ENCODE results near the gene NDUFS5.
"Not testable (repeated sequence)": the region's sequence is repeated elsewhere in the genome, so short reads cannot be mapped to it uniquely, and the experiment has no call there.

NDUFS5 gene

GRCh38 chr1:39047374-39048229 is 21.5 kb downstream of the NDUFS5 start:
- Histone ChIP-seq H3K4me1 (peaks cover 70 to 91% (median 87%) of the 10 kb centered on the region in 10 experiments), H3K27me3 (no peaks in the 10 kb centered on the region), H3K9ac (peak overlapping the region in 10 of 11 experiments; percentile 29 to 82 (median 74); a peak in 19 of 22 replicates), H3K36me3 (peaks cover 0 to 18% (median 6%) of the 10 kb centered on the region in 11 experiments; a peak in 8 of 22 replicates), H3K4me2 (peak overlapping the region; percentile 58 to 92 (median 84)), H3K4me3 (peak overlapping the region in 5 of 10 experiments; percentile 7 to 30 (median 27); a peak in 5 of 20 replicates), H3K27ac (peak overlapping the region in 10 of 11 experiments; percentile 59 to 96 (median 88); a peak in 21 of 22 replicates), H3K9me3 (replicated peaks in 1 of 11) (no peaks in the 10 kb centered on the region), H4K20me1 (peaks cover 0 to 13% (median 0%) of the 10 kb centered on the region in 11 experiments; a peak in 4 of 22 replicates)
- peak in 5 of 11 experiments; percentile 9 to 82 (median 31); a peak in 4 of 22 replicates for TF ChIP-seq Cebpa-rat (IDR thresholded peaks at IDR 0.05)

- Histone ChIP-seq H3K4me1 (peaks cover 68 to 90% (median 83%) of the 10 kb centered on the region in 10 experiments), H3K4me3 (no peak overlapping the region), H3K4me2 (peak overlapping the region; percentile 58 to 92 (median 84)), H3K9me3 (replicated peaks in 1 of 11) (no peaks in the 10 kb centered on the region), H3K9ac (peak overlapping the region in 9 of 11 experiments; percentile 63 to 82 (median 74); a peak in 17 of 22 replicates), H3K27me3 (no peaks in the 10 kb centered on the region), H3K36me3 (peaks cover 0 to 17% (median 6%) of the 10 kb centered on the region in 11 experiments; a peak in 8 of 22 replicates), H4K20me1 (peaks cover 0 to under 1% (median 0%) of the 10 kb centered on the region in 11 experiments; a peak in 2 of 22 replicates), H3K27ac (peak overlapping the region in 10 of 11 experiments; percentile 59 to 96 (median 88); a peak in 20 of 22 replicates)
- peak in 6 of 11 experiments; percentile 20 to 97 (median 74); a peak in 8 of 22 replicates for TF ChIP-seq Cebpa-rat (IDR thresholded peaks at IDR 0.05)
Observed at GRCh38 chr1:39048745-39049370, 22.7 kb downstream of the NDUFS5 start.

GRCh38 chr1:39050001-39050400 is 23.9 kb downstream of the NDUFS5 start:
- H3K27me3 ChIP-seq: no peaks in the 10 kb centered on the region
- peaks cover 56 to 78% (median 74%) of the 10 kb centered on the region in 10 experiments for H3K4me1 ChIP-seq
- H3K9ac ChIP-seq: peak overlapping the region in 5 of 11 experiments; percentile 27 to 82 (median 75); a peak in 9 of 22 replicates
- H3K27ac ChIP-seq: peak overlapping the region in 8 of 11 experiments; percentile 84 to 96 (median 88); a peak in 16 of 22 replicates
- H3K4me3 ChIP-seq: no peak overlapping the region
- H3K36me3 ChIP-seq: peaks cover 0 to 9% (median 3%) of the 10 kb centered on the region in 11 experiments; a peak in 8 of 22 replicates
- TF ChIP-seq Cebpa-rat (IDR thresholded peaks at IDR 0.05): no peak
- no peaks in the 10 kb centered on the region for H4K20me1 ChIP-seq
- no peaks in the 10 kb centered on the region for H3K9me3 ChIP-seq (replicated peaks in 1 of 11)
- H3K4me2 ChIP-seq: peak overlapping the region in 9 of 11 experiments; percentile 72 to 92 (median 87); a peak in 17 of 22 replicates

DNA sequence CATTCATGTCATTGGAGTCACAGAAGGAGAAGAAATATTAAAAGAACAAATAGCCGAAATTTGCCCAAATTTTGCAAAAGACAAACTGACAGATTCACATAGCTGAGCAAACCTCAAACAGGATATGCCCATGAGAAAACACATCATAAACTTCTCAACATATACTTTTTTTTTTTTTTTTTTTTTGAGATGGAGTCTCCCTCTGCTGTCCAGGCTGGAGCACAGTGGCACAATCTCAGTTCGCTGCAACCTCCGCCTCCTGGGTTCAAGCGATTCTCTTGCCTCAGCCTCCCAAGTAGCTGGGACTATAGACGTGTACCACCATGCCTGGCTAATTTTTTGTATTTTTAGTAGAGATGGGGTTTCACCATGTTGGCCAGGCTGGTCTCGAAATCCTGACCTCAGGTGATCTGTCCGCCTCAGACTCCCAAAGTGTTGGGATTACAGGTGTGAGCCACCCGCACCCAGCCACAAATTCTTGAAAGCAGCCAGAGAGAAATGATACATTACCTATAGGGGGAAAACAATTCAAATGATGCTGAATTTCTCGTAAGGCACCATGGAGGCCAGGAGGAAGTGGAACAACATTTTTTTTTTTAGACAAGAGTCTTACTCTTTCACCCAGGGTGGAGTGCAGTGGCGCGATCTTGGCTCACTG is 25.2 kb downstream of the NDUFS5 start:
- peak overlapping the region in 8 of 11 experiments; percentile 5 to 96 (median 86); a peak in 13 of 22 replicates for H3K27ac ChIP-seq
- H3K9ac ChIP-seq: peak overlapping the region in 1 of 11 experiments; percentile 25; a peak in 1 of 22 replicates
- peak overlapping the region; percentile 18 to 90 (median 62); a peak in 21 of 22 replicates for H3K4me2 ChIP-seq
- not testable (repeated sequence) for H3K4me3 ChIP-seq; H3K27me3 ChIP-seq; H3K36me3 ChIP-seq; H3K9me3 ChIP-seq (replicated peaks in 1 of 11); H4K20me1 ChIP-seq
- H3K4me1 ChIP-seq: peaks cover 48 to 69% (median 65%) of the 10 kb centered on the region in 10 experiments

DNA sequence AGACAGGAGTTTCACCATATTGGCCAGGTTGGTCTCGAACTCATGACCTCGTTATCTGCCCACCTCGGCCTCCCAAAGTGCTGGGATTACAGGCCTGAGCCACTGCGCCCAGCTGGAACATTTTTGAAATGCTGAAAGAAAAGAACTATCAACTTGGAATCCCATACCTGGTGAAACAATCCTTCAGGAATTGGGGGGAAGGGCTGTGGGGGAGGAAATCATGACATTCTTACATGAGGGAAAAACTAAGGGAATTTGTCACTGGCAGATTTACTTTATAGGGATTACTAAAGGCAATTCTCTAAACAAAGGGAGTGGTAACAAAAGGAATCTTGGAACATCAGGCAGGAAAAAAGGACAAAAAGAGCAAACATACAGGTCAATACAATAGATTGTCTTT is 25.8 kb downstream of the NDUFS5 start:
- Histone ChIP-seq H3K9me3 (replicated peaks in 1 of 11) (no peaks in the 10 kb centered on the region), H3K4me1 (peaks cover 41 to 63% (median 59%) of the 10 kb centered on the region in 10 experiments), H4K20me1 (no peaks in the 10 kb centered on the region), H3K27ac (peak overlapping the region in 6 of 11 experiments; percentile 20 to 96 (median 52); a peak in 10 of 22 replicates), H3K9ac (peak overlapping the region in 1 of 11 experiments; percentile 25; a peak in 1 of 22 replicates), H3K27me3 (no peaks in the 10 kb centered on the region), H3K4me3 (no peak overlapping the region), H3K36me3 (peaks cover 0 to 6% (median 0%) of the 10 kb centered on the region in 11 experiments; a peak in 5 of 22 replicates), H3K4me2 (peak overlapping the region; percentile 18 to 90 (median 62); a peak in 19 of 22 replicates)
- TF ChIP-seq Cebpa-rat (IDR thresholded peaks at IDR 0.05): no peak

DNA sequence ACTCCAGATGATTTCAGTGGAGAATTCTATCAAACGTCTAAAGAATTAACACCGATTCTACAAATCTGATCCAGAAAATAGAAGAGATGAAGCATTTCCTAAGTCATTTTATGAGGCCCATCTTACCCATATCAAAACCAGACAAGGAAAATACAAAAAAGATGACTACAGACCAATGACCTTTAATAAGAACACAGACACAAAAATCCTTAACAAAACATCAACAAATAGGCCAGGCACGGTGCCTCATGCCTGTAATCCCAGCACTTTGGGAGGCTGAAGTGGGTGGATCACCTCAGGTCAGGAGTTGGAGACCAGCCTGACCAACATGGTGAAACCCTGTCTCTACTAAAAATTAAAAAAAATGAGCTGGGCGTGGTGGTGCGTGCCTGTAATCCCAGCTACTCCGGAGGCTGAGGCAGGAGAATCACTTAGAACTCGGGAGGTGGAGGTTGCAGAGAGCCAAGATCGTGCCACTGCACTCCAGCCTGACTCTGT is 29.1 kb downstream of the NDUFS5 start:
- not testable (repeated sequence) for H3K27me3 ChIP-seq; H4K20me1 ChIP-seq; H3K9me3 ChIP-seq (replicated peaks in 1 of 11); H3K4me2 ChIP-seq; H3K36me3 ChIP-seq; H3K9ac ChIP-seq; H3K27ac ChIP-seq; H3K4me3 ChIP-seq
- H3K4me1 ChIP-seq: peaks cover 13 to 30% (median 26%) of the 10 kb centered on the region in 10 experiments

DNA sequence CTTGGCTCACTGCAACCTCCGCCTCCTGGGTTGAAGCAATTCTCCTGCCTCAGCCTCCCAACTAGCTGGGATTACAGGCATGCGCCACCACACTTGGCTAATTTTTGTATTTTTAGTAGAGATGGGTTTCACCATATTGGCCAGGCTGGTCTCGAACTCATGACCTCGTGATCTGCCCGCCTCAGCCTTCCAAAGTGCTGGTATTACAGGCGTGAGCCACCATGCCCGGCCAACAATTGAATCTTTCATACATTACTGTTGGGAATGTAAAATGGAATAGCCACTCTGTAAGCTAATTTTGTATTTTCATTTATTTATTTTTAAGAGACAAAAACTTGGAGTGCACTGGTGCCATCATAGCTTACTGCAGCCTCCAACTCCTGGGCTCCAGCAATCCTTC is 35.4 kb downstream of the NDUFS5 start:
- not testable (repeated sequence) for H3K9ac ChIP-seq, H4K20me1 ChIP-seq, H3K27me3 ChIP-seq

GRCh38 chr1:39061951-39062350 is 35.8 kb downstream of the NDUFS5 start:
- no peak overlapping the region for H3K4me3 ChIP-seq
- H4K20me1 ChIP-seq: no peaks in the 10 kb centered on the region
- H3K9me3 ChIP-seq (replicated peaks in 1 of 11): peaks cover 0 to 5% (median 0%) of the 10 kb centered on the region in 11 experiments; a peak in 1 of 22 replicates
- H3K9ac ChIP-seq: no peak overlapping the region
- no peak overlapping the region for H3K27ac ChIP-seq
- H3K4me1 ChIP-seq: peaks cover 12 to 27% (median 20%) of the 10 kb centered on the region in 10 experiments
- H3K27me3 ChIP-seq: no peaks in the 10 kb centered on the region
- TF ChIP-seq Cebpa-rat (IDR thresholded peaks at IDR 0.05): no peak
- peaks cover 0 to 5% (median 0%) of the 10 kb centered on the region in 11 experiments; a peak in 2 of 22 replicates for H3K36me3 ChIP-seq
- no peak overlapping the region for H3K4me2 ChIP-seq

More for the DNA sequence above, 35.4 kb downstream of the NDUFS5 start:
- not testable (repeated sequence) for H3K4me2 ChIP-seq; H3K4me3 ChIP-seq; H3K27ac ChIP-seq; H3K36me3 ChIP-seq; H3K9me3 ChIP-seq (replicated peaks in 1 of 11)
- peaks cover 12 to 27% (median 20%) of the 10 kb centered on the region in 10 experiments for H3K4me1 ChIP-seq

Measured in BLaER1 treated with 17β-estradiol and CSF1 and Interleukin-3, amounts not matched to agents 10 nM and 100 nM (cell line).